ENCODE results near the gene CEP135.

DNA sequence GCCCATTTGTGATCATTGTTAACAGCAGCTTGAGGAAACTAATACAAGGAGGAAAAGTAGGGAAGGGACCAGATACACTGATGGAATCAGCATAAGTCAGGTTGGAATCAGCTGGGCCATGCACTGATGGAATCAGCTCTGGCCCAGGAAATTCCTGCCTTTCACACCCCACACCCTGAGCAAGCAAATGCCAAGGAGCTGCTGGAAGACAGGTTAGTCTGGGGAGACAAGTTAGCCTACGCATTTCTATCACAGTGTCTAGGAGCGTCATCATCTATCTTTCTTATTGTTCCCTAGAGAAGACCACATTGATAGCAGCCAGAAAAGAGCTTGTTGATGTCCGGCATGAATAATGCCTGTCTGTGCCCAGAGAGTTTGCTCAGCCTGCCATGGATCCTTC lies 16.2 kb upstream of the CEP135 start:
- TF ChIP-seq, protein P1, sequence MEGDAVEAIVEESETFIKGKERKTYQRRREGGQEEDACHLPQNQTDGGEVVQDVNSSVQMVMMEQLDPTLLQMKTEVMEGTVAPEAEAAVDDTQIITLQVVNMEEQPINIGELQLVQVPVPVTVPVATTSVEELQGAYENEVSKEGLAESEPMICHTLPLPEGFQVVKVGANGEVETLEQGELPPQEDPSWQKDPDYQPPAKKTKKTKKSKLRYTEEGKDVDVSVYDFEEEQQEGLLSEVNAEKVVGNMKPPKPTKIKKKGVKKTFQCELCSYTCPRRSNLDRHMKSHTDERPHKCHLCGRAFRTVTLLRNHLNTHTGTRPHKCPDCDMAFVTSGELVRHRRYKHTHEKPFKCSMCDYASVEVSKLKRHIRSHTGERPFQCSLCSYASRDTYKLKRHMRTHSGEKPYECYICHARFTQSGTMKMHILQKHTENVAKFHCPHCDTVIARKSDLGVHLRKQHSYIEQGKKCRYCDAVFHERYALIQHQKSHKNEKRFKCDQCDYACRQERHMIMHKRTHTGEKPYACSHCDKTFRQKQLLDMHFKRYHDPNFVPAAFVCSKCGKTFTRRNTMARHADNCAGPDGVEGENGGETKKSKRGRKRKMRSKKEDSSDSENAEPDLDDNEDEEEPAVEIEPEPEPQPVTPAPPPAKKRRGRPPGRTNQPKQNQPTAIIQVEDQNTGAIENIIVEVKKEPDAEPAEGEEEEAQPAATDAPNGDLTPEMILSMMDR (conservative IDR thresholded peaks at IDR 0.05; ENCODE audit: low read depth, low read length): no peak
- no peak for TF ChIP-seq EZH2 (IDR thresholded peaks at IDR 0.05; ENCODE audit: borderline replicate concordance, low read depth, low read length, poor library complexity, severe bottlenecking)
